OCI-LY1 (cell line): ENCODE data around the gene GNPTAB.

ENCODE experiments used
- H2AFZ ChIP-seq: fragments of 200-600 bp; sonication (generic), shearing (Covaris generic); 2 replicates; pipeline ENCODE4 v1.6.0; 2014; ENCODE audit warnings: antibody characterized with exemption, mild to moderate bottlenecking, low read length
- H3F3A ChIP-seq: fragments of 200-600 bp; sonication (generic), shearing (Covaris generic); 2 replicates; pipeline ENCODE4 v1.6.0; 2014; ENCODE audit warnings: mild to moderate bottlenecking, antibody characterized with exemption, low read length, moderate library complexity; ENCODE audit not compliant: insufficient read depth
- H3K27ac ChIP-seq: fragments of 200-600 bp; sonication (generic); 2 replicates; pipeline ENCODE4 v1.5.1; 2014; ENCODE audit warnings: low read length, mixed run types, mild to moderate bottlenecking, low read depth; ENCODE audit not compliant: poor library complexity, severe bottlenecking
- H3K27me3 ChIP-seq: fragments of 200-600 bp; sonication (generic); 2 replicates; pipeline ENCODE4 v1.6.0; 2014; ENCODE audit warnings: antibody characterized with exemption, mild to moderate bottlenecking, low read length, moderate library complexity; ENCODE audit not compliant: insufficient read depth
- H3K36me3 ChIP-seq: fragments of 200-600 bp; sonication (generic); 2 replicates; pipeline ENCODE4 v1.6.1; 2014; ENCODE audit warnings: mild to moderate bottlenecking, antibody characterized with exemption, low read length, moderate library complexity, mixed read lengths; ENCODE audit not compliant: insufficient read depth
- H3K4me1 ChIP-seq: fragments of 200-600 bp; sonication (generic); 2 replicates; pipeline ENCODE4 v1.5.1; 2014; ENCODE audit warnings: mild to moderate bottlenecking, low read length, moderate library complexity; ENCODE audit not compliant: insufficient read depth, severe bottlenecking
- H3K4me2 ChIP-seq: fragments of 200-600 bp; sonication (generic), shearing (Covaris generic); 2 replicates; pipeline ENCODE4 v1.6.1; 2014; ENCODE audit warnings: low read length
- H3K4me3 ChIP-seq: fragments of 200-600 bp; sonication (generic); 2 replicates; pipeline ENCODE4 v1.5.1; 2014; ENCODE audit warnings: low read length, low read depth, mild to moderate bottlenecking, mixed read lengths; ENCODE audit not compliant: poor library complexity, severe bottlenecking
- H3K79me2 ChIP-seq: fragments of 200-600 bp; shearing (Covaris generic); 2 replicates; pipeline ENCODE4 v1.6.1; 2016; ENCODE audit warnings: mixed run types, low read length, mixed read lengths; ENCODE audit not compliant: insufficient read depth
- H3K9ac ChIP-seq: fragments of 200-600 bp; sonication (generic), shearing (Covaris generic); 2 replicates; pipeline ENCODE4 v1.6.1; 2014; ENCODE audit warnings: mild to moderate bottlenecking, low read length, mixed read lengths
- H3K9me2 ChIP-seq: fragments of 200-600 bp; sonication (generic), shearing (Covaris generic); 2 replicates; pipeline ENCODE4 v1.6.1; 2014; ENCODE audit warnings: low read depth, mild to moderate bottlenecking, low read length, mixed read lengths
- H3K9me3 ChIP-seq: fragments of 200-600 bp; shearing (Covaris generic); 2 replicates; pipeline ENCODE4 v1.6.1; 2014; ENCODE audit warnings: low read length, mixed read lengths
- H4K20me1 ChIP-seq: fragments of 200-600 bp; sonication (generic), shearing (Covaris generic); 2 replicates; pipeline ENCODE4 v1.6.0; 2016; ENCODE audit warnings: mild to moderate bottlenecking, low read length; ENCODE audit not compliant: insufficient read depth
- CTCF ChIP-seq: fragments of 200-600 bp; sonication (generic), shearing (Covaris generic); IDR thresholded peaks from 2 replicates; pipeline ENCODE4 v1.5.1; 2017; ENCODE audit warnings: mild to moderate bottlenecking, antibody characterized with exemption, low read length, moderate library complexity, mixed read lengths
- EZH2 ChIP-seq: fragments of 200-600 bp; sonication (generic), shearing (Covaris generic); IDR thresholded peaks from 2 replicates; pipeline ENCODE4 v1.8.0; 2017; ENCODE audit warnings: borderline replicate concordance, mixed run types, mild to moderate bottlenecking, antibody characterized with exemption, low read length, moderate library complexity, mixed read lengths

GNPTAB gene

GRCh38 chr12:101809208-101809607 lies 21.6 kb downstream of the GNPTAB start:
- no peaks in the 10 kb centered on the region for H3K9me2 ChIP-seq
- no peak for TF ChIP-seq CTCF
- no peak for TF ChIP-seq EZH2
- peaks cover 33% of the 10 kb centered on the region for H3K79me2 ChIP-seq
- no peak overlapping the region for H3K9ac ChIP-seq
- peaks cover 6% of the 10 kb centered on the region for H3K4me1 ChIP-seq
- H2AFZ ChIP-seq: no peak overlapping the region
- H4K20me1 ChIP-seq: no peaks in the 10 kb centered on the region
- no peak overlapping the region for H3K4me2 ChIP-seq
- no peaks in the 10 kb centered on the region for H3K27me3 ChIP-seq
- no peaks in the 10 kb centered on the region for H3F3A ChIP-seq
- H3K4me3 ChIP-seq: no peak overlapping the region
- H3K27ac ChIP-seq: no peak overlapping the region
- H3K9me3 ChIP-seq: no peaks in the 10 kb centered on the region
- no peaks in the 10 kb centered on the region for H3K36me3 ChIP-seq

- H3K27ac ChIP-seq: no peak overlapping the region
- no peak overlapping the region for H3K4me2 ChIP-seq
- H3K9ac ChIP-seq: no peak overlapping the region
- no peaks in the 10 kb centered on the region for H3K27me3 ChIP-seq
- peaks cover 33% of the 10 kb centered on the region for H3K79me2 ChIP-seq
- no peaks in the 10 kb centered on the region for H3K36me3 ChIP-seq
- no peaks in the 10 kb centered on the region for H4K20me1 ChIP-seq
- no peaks in the 10 kb centered on the region for H3F3A ChIP-seq
- no peak overlapping the region for H2AFZ ChIP-seq
- no peak for TF ChIP-seq CTCF
- TF ChIP-seq EZH2: no peak
- H3K9me3 ChIP-seq: no peaks in the 10 kb centered on the region
- peaks cover 8% of the 10 kb centered on the region for H3K4me1 ChIP-seq
- H3K9me2 ChIP-seq: no peaks in the 10 kb centered on the region
- no peak overlapping the region for H3K4me3 ChIP-seq
Measured at GRCh38 chr12:101806265-101806664, 24.5 kb downstream of the GNPTAB start.

- Histone ChIP-seq H3K9me3 (no peaks in the 10 kb centered on the region), H2AFZ (no peak overlapping the region), H3K9ac (no peak overlapping the region), H3K27me3 (no peaks in the 10 kb centered on the region), H3K79me2 (peaks cover 33% of the 10 kb centered on the region), H3K4me2 (no peak overlapping the region), H3K9me2 (no peaks in the 10 kb centered on the region), H4K20me1 (no peaks in the 10 kb centered on the region), H3K36me3 (no peaks in the 10 kb centered on the region), H3K4me1 (peaks cover 8% of the 10 kb centered on the region), H3F3A (no peaks in the 10 kb centered on the region), H3K27ac (no peak overlapping the region), H3K4me3 (no peak overlapping the region)
- TF ChIP-seq CTCF: no peak
- TF ChIP-seq EZH2: no peak
Measured at GRCh38 chr12:101804409-101804808, 26.4 kb downstream of the GNPTAB start.
